Uterus (tissue), 2 donors: Measurements from ENCODE around the gene CACNA1B.

Experiments used
- POLR2A ChIP-seq, 2 donors: fragments of 450-650 bp; IDR thresholded peaks; one replicate each; pipeline ENCODE4 v1.6.1; 2016; ENCODE audit warnings: antibody characterized with exemption in 2 of 2, mild to moderate bottlenecking in 1 of 2, moderate library complexity in 1 of 2
- TF ChIP-seq, protein P1 (sequence below), 4 experiments: fragments of 200-600 bp in 2 of 4; fragments of 450-650 bp in 2 of 4; sonication (generic) in 2 of 4; IDR thresholded peaks; one replicate each; pipeline ENCODE4 v1.5.1; 2016 to 2019; ENCODE audit warnings: antibody characterized with exemption in 4 of 4, mild to moderate bottlenecking in 2 of 4, moderate library complexity in 1 of 4

DNA sequence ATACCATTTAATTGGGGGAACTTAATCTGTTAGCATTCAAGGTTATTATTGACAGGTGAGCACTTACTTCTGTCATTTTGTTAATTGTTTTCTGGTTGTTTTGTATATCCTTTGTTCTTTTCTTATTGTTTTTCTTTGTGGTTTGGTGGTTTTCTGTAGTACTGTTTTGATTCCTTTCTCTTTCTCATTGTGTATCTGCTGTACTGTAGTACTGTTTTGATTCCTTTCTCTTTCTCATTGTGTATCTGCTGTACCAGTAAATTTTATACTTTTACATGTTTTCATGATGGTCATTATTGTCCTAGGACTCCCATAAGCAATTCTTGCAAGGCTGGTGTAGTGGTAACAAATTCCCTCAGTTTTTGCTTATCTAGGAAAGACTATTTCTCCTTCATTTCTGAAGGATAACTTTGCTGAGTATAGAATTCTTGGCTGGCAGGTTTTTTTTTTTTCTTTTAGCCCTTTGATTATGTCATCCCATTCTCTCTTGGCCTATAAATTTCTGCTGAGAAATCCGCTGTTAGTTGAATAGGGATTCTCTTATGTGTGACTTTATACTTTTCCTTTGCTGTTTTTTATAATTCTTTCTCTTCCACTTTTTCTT is 24.1 kb upstream of the CACNA1B start:
- TF ChIP-seq, protein P1, sequence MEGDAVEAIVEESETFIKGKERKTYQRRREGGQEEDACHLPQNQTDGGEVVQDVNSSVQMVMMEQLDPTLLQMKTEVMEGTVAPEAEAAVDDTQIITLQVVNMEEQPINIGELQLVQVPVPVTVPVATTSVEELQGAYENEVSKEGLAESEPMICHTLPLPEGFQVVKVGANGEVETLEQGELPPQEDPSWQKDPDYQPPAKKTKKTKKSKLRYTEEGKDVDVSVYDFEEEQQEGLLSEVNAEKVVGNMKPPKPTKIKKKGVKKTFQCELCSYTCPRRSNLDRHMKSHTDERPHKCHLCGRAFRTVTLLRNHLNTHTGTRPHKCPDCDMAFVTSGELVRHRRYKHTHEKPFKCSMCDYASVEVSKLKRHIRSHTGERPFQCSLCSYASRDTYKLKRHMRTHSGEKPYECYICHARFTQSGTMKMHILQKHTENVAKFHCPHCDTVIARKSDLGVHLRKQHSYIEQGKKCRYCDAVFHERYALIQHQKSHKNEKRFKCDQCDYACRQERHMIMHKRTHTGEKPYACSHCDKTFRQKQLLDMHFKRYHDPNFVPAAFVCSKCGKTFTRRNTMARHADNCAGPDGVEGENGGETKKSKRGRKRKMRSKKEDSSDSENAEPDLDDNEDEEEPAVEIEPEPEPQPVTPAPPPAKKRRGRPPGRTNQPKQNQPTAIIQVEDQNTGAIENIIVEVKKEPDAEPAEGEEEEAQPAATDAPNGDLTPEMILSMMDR (IDR thresholded peaks at IDR 0.05), result no peak
- no peak for TF ChIP-seq POLR2A (IDR thresholded peaks at IDR 0.05)
